ENCODE results near the gene TSPEAR.

TSPEAR gene

DNA sequence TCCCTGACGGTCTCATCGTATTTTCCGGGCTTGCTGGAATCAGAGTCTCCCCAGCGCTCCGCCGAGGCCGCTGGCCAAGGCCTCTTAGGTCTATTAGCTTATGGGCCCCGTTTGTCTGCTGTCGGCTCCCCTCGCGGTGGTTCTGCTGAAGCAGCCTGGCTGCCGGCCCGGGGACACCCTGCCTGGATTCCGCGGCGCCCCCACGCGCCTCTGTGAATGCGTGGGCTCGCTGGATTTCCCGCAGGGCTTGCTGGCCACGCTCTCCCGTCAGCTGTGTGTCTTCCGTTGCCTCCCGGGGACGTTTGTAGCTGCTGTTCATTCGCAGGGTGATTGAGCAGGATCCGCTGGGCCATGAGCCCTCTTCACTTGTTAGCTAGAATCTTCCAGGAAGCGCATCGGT is 247.6 kb downstream of the TSPEAR start:
- DNase-seq (ENCODE audit: low read depth in 3 of 3), result no peak

DNA sequence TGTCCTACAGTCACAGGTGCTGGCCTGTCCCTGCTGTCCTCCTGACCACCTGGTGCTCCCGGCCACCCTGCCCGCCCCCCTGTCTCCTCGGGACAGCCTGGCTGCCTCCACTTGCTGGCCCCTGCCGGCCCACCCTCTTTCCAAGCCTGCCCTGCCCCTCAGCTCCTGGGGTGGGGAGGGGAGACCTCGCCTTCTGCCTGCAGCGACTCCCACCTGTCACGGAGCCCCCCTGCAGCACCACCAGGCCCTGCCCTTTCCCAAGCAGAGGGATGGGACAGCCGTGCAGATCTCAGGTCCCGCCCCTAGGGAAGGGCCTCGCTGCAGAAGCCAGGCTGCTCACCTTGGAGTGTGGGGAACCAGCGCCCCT is 248.6 kb downstream of the TSPEAR start:
- DNase-seq (ENCODE audit: low read depth in 3 of 3), result no peak

DNA sequence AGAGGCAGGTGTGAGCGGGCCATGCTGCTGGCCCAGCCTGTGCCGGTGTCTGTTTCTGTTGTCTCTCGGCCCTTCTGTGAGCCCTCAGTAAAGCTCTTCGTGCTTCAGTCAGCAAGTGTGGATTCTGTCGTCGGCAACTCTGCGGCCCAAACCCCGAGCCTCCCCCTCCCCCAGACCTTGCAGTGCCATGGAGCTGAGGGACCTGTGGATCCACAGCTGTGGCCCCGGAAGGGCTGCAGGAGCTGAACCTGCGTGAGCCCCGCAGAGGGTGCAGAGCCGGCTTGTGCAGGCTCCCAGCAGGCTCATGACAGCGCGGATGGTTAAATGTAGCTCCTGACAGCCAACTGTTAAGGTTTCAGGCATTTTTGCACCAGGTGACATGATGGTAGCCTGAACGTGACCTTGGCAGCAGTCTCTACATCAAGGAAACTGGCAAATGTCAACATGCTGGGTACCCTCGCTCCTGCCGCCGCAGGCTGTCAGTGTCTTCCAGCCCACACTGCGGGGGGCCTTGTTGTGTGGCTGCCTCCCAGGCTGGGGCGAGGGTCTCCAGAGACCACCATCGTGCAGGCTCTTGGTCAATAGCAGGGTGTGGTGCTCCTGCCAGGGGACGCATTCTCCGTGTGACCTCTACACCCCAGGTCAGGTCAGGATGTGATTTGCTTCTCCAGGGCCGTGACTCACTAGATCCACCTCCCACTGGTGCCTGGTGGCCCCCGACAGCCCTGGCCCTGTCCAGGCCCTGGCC is 249.1 kb downstream of the TSPEAR start:
- no peak for DNase-seq (ENCODE audit: low read depth in 3 of 3)

DNA sequence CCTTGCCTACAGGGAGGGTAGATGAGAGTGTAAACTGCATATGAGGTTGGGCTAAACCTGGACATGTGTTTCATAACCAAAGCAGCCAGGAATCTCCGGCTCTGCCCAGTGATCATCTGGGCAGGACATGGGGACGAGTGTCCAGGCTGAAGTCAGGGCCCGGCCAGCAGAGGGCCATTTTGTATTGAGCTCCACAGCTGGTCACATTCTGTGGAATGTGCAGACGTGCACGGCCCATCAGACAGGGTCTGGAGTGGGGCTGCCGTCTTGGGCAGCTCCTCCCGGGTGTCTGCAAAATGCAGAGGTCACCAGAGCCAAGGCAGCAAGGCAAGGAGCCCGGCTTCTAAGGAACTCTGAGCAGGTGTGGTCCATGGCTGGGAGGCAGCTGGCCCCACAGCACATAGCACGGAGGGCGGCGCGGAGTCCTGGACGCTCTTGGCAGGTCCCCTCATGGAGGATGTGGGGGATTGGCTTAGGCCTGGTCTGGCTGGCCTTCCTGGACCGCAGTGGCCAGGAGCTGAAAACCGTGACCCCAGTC is 249.8 kb downstream of the TSPEAR start:
- no peak for DNase-seq (ENCODE audit: low read depth in 3 of 3)

DNA sequence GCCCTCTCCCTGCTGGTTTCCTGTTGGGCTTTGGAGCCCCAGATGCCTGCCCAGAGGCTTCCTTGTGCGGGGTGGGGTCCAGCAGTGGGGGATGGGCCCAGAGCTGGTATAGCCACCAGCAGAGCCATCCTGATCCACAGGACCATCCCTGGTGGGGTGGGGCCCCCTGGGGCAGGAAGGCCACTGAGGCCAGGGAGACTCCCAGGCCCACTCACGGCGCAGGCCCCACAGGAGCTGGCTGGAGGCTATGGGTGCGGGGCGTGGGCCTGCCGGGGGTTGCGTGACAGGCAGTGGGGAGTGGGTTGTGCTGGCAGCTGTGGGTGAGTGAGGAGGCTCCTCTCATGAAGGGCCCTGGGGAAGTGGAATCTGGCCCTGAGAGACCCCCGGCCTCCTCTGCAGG is 250.4 kb downstream of the TSPEAR start:
- DNase-seq (ENCODE audit: low read depth in 3 of 3), result no peak

DNA sequence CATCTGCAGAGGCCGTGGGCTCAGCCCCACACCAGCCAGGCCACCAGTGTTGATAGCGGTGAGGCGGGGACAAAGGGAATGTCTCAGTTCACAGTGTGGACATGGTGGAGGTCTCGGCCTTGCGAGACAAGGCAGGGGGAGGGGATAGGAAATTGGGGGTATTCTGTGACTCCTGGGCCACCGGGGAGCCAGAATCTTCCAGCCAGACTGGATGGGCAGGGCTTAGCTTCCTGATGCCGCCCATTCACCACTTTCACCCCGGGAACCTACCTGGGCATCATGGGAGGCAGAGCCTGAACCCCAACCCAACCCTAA is 251.0 kb downstream of the TSPEAR start:
- no peak for DNase-seq (ENCODE audit: low read depth in 3 of 3)

DNA sequence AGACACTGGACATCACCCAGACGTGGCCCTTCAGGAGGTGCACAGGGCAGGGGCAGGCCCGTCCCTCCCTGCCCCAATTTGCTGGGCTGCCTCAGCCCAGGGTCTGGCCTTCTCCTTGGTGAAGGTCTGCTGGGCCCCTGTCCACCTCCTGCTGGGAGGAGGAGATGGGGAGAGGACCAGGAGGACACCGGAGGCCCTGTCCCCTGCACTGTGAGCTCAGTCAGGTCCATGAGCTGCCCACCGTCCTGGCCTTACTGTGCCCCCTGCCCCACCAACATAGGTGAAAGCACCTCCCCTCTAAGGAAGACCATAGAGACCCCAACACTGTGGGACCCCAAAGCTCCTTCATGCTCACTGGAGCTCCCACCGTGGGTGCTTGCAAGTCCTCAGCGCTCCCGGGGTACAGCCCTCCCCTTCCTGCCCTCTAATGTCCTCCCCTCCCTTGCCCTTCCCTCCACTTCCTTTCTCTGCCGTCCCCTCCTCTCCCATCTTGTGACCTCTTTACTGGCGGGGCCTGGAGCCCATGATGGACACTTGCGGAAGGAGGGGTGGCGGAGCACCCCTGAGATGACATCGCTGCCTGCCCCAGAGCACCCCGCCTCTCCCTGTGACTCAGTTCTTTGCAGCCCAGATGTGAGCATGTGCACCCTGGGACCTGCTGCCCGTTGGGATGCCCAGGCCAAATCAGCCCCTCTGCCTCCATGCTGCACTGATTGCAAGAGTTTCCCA is 251.5 kb downstream of the TSPEAR start:
- DNase-seq (ENCODE audit: low read depth in 3 of 3), result no peak

DNA sequence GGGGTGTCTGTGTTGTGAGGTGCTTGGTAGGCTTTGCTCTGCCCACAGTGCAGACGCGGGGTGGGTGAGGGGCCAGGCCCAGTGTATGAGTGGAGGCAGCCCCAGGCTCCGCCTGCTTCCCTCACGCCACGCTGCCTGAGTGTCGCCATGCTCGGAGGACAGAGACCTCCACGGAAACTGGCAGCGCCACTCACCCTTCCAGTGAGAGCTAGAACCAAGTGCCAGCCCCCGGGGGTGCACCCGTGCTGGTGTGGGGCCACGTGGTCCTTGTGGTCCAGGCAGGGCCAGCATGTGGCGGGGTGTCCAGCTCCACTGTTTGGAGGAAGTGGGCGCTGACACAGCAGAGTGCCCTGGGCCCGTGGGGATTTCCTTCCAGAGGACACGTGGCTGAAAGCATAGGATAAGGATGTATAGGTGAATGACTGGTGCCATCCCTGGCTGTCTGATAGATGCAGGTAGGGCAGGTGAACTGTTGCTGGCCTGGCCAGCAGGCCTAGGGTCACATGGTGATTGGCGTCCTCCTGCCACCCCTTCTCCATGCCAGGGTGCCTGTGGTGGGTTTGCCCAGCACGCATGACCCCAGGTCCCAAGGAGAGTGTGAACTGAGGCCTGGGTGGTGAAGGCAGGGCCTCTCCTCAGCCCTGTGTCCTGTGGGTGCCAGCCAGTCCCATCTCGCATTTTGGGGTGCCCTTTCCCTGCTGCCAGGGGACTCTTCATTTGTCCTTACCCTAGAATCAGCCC is 252.2 kb downstream of the TSPEAR start:
- no peak for DNase-seq (ENCODE audit: low read depth in 3 of 3)

DNA sequence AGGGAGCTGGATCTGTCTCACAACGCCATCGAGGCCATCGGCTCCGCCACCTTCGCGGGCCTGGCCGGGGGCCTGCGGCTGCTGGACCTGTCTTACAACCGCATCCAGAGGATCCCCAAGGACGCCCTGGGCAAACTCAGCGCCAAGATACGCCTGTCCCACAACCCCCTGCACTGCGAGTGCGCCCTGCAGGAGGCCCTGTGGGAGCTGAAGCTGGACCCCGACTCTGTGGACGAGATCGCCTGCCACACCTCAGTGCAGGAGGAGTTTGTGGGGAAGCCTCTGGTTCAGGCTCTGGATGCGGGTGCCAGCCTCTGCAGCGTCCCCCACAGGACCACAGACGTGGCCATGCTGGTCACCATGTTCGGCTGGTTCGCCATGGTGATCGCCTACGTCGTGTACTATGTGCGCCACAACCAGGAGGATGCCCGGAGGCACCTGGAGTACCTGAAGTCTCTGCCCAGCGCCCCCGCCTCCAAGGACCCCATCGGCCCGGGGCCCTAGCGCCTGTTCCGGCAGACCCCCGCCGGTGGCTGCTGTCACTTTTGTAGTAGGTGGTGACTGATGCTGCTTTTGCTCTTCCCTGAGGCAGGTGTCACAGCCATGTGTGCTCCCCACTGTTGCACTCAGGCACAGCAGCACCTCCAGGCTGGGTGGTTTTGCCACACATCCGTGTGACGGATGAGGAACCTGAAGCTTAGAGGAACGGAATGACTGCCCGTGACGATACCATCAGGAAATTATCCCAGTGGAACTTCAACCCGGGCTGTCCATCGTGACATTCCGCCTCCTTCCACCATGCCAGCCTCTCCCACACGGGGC is 254.2 kb downstream of the TSPEAR start:
- DNase-seq (ENCODE audit: low read depth in 3 of 3), result no peak

DNA sequence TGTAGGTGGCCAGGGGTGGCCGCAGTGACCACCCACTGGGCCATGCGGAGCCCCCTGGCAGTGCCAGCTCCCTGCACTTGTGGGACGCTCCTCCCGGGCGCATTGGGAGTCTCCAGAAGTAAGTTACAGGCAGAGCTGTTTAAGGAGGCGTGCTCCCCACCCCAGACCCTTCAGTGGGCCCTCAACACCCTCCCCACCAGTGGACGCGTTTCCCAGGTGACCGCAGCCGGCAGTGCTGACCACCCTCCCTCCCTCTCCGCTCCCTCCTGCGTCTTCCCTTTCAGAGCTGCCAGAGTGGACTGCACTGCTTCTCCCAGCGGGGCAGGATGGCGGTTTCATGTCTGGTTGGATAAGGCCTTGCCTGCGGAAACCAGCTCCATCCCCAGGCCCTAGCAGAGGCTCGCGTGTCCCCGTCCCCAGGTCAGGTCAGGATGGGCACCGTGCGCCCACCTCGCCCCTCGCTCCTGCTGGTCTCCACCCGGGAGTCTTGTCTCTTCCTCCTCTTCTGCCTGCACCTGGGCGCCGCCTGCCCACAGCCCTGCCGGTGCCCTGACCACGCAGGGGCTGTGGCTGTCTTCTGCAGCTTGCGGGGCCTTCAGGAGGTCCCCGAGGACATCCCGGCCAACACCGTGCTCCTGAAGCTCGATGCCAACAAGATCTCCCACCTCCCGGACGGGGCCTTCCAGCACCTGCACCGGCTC is 255.0 kb downstream of the TSPEAR start:
- DNase-seq (ENCODE audit: low read depth in 3 of 3), result no peak

DNA sequence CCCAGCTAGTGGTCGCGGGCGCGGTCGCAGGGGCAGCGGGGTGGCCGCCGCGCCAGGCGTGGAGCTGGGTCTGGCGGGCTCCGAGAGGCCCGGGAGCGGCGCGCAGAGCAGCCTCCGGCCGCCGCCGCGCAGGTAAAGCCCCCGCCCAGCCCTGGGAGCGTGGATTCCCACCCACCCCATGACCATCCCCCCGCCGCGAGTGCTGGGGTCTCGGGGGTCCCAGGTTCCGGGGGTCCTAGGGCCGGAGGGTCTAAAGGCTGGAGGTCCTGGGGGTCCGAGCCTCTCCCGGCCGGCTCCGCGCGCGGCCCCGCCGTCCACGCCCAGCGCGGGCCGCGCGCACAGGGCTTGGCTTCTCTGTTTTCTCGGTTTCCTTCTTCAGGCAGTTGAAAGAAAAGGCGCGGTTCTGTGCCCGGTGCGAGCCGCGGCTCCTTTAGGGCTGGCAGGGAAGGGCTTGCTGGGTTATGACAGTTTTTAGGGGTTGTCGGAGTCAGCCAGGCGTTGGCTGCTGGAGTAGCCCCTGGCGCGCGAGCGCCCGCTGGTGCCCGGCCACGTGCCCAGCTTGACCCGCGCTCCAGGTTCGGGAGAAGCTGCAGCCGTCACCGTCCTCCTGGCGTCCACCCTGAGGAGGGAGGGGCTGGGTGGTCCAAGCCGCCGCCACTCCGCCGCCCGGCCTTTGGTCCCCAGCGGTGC is 255.7 kb downstream of the TSPEAR start:
- peak in 1 of 3 experiments; percentile 32 for DNase-seq (ENCODE audit: low read depth in 3 of 3)

DNA sequence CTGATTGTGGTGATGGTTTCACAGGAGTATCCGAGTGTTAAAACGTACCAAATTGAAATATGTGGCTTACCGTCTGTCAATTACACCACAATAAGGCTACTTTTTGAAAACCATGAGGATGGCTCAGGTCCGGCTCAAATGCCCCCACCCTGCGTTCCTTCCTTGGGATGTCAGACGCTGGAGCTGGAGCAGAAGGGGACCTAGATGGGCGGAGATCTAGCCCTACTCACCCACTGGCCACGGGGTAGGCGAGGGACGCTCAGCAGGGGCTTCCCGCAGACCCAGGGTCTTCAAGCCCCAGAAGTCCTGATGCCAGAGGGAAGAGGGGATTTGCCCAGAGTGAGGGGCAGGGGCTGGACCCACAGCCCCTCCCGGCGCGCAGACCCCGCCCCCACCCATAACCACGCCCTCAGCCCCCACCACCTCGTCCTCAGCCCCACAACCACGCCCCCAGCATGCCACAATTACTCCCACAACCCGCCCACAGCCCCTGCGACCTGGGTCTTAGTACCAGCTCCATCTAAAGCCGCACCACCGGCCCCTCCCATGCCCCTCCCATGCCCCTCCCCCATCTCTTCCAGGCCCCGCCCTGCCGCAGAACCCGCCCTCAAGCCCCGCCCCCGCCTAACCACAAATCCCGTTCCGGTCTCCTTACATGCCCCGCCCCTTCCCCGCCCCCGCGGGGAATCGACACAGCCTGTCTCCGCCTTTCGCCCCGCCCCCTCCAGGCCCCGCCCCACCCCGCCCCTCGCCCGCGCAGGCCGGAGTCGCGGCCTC is 256.4 kb downstream of the TSPEAR start, which contains the start of gene LRRC3:
TSS of gene LRRC3 (plus strand) at position 764 of the 777 bp plus-strand sequence. CDS start 1,135 bp downstream, outside the sequence.
- peak; percentile 65 to 82 (median 70) for DNase-seq (ENCODE audit: low read depth in 3 of 3)

DNA sequence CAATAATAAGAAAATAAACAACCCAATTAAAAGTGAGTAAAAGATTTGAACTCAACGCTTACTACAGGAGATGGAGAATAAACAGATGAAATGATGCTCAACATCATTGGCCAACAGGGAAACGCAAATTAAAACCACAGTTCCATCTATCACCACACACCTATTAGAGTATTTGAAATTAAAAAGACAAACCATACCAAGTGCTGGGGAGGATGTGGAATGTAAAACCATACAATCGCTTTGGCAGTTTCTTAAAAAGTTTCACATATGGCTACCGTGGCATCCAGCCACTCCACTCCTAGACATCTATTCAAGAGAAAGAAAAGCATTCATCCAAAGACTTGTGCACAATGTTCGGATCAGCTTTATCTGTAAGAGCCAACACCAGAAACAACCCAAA is 257.3 kb downstream of the TSPEAR start:
- DNase-seq (ENCODE audit: low read depth in 3 of 3), result no peak

DNA sequence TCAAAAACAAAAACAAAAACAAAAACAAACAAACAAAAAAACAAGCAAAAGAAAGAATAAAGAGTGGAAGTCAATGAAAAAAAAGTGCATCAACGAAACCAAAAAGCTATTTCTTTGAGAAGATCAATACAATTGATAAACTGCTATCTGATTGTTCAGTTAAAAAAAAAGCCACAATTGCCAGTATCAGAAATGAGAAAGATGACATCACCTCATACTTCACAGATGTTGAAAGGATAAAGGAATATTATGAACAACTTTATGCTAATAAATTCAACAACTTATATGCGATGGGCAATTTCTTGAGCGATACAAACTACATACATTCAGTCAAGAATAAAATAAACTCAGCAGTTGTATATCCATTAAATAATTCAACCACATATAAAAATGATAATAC is 258.3 kb downstream of the TSPEAR start:
- no peak for DNase-seq (ENCODE audit: low read depth in 3 of 3)

DNA sequence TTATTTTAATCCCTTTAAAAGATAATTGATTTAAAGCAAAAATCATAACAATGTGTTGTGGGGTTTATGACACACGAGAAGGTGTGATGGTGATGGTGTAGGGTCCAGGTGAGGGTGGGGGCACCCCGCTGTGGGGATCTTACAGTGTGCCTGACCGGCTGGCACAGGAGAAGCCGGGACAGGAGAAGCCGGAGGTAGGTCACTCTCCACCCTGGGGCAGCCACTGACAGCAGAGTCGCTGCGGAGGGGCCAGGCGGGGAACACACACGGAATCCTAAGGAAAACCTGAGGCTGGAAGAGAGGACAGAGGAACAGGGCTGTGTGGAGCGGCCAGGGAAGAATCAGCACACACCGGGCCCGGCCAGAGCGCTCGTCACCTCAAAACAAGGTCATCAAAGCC is 260.4 kb downstream of the TSPEAR start:
- DNase-seq (ENCODE audit: low read depth in 3 of 3), result no peak

DNA sequence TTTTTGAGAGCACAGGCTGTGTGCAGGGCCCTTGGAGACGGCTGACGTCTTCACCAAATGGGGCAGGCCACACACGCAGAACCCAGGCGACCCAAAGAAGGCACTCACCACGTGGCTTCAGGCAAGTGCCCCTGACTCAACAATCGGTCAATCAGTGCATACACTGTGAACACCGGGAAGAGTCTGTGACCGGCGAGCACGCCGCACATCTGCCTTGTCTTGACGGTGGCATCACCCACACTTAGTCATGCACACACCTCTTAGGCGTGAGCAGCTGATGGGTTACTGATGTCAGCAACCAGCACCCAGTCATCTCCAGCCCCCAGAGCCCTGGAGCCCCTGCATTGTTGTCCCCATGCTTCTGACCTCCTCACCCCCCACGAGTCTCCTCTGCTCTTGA is 261.0 kb downstream of the TSPEAR start:
- no peak for DNase-seq (ENCODE audit: low read depth in 3 of 3)

DNA sequence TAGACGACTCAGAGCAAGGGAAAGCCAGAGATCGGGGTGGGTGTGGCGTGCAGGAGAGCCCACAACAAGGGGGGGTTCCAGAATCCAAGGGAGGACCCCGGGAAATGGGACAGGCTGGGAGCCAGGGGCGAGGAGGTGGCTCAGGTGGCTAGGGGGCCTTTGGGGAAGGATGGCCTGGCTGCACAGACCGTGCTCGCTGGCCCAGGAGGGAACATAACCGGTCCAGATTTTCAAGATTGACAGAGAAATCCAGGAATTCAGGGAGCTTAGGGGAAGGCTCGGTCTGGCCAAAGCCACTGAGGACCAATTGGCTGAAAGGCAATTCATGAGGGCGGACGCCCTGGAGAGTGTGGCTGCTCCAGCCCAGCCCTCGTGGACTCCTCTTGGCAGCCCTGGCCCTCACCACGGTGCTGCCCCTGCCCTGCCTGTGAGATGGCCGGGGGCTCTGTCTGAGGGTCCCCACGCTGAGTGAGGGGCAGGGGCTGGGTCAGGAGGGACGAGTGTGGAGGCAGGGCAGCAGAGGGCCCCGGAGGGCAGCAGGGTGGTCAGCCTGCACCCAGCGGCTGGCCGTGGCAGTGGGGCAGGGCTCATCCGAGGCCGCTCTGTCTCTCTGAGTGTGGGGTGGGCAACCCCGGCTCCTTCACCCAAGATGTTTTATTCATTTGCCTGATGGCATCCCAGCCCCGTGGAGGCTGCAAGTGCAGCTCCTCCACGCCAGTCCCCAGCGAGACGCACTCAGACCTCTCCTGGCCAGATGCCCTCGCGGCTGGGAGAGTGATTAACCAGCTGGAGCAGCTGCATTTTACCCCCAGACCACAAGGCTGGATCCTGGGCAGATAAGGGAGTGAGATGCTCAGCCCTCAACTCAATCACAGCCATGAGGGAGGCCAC is 261.7 kb downstream of the TSPEAR start:
- DNase-seq (ENCODE audit: low read depth in 3 of 3), result no peak

DNA sequence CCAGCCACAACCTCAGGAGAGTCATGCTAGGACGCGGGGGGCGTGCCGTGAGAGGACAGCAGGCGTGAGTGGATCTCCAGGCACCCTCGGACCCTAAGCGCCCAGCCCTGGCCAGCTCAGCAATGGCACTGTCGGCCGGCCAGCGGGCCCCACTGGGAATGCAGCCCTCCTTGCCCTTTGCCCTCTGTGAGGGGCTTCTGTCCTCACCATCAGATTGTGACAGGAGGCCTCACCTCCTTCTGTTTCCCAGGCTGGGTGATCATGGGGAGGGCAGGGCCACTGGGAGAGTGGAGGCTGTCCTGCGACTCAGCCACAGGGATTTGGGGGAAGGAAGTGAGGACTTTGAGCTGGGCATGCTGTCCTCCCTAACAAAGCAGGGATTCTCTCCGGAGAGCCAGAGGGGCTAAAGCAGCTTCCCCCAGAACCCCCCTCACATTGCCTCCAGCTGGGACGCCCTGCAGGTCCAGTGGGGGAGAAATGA is 262.7 kb downstream of the TSPEAR start:
- DNase-seq (ENCODE audit: low read depth in 3 of 3), result no peak
